Ammon's horn (tissue), 1 donor: ENCODE measurements around the gene DOCK2.
"Not testable (repeated sequence)": the region's sequence is repeated elsewhere in the genome, so short reads cannot be mapped to it uniquely, and the experiment has no call there.

Experiments
- DNase-seq: peaks from one replicate; pipeline ENCODE4 v3.0.0-alpha.2; 2016; ENCODE audit warnings: low spot score

Gene DOCK2

GRCh38 chr5:169756071-169756765 lies 119.1 kb downstream of the DOCK2 start:
- no peak for DNase-seq

- no peak for DNase-seq
These were observed 119.9 kb downstream of the DOCK2 start for GRCh38 chr5:169757016-169757415.

GRCh38 chr5:169758886-169759285 lies 121.8 kb downstream of the DOCK2 start:
- no peak for DNase-seq

GRCh38 chr5:169760229-169760628 lies 123.2 kb downstream of the DOCK2 start:
- DNase-seq = no peak

- no peak for DNase-seq
These were observed 125.4 kb downstream of the DOCK2 start for GRCh38 chr5:169762338-169763095.

GRCh38 chr5:169763376-169764017 lies 126.4 kb downstream of the DOCK2 start:
- peak; percentile 39 for DNase-seq

- DNase-seq = no peak
These were observed 126.9 kb downstream of the DOCK2 start for GRCh38 chr5:169764018-169764378.

GRCh38 chr5:169765176-169765996 lies 128.3 kb downstream of the DOCK2 start:
- DNase-seq = peak; percentile 18

GRCh38 chr5:169766943-169767342 lies 129.9 kb downstream of the DOCK2 start:
- not testable (repeated sequence) for DNase-seq

- no peak for DNase-seq
These were observed 130.9 kb downstream of the DOCK2 start for GRCh38 chr5:169767938-169768337.

GRCh38 chr5:169768416-169768815 lies 131.3 kb downstream of the DOCK2 start:
- DNase-seq = no peak

- DNase-seq = no peak
These were observed 133.0 kb downstream of the DOCK2 start for GRCh38 chr5:169770109-169770508.

GRCh38 chr5:169772256-169772655 lies 135.2 kb downstream of the DOCK2 start:
- no peak for DNase-seq

GRCh38 chr5:169772688-169773087 lies 135.6 kb downstream of the DOCK2 start:
- DNase-seq = no peak

- no peak for DNase-seq
These were observed 140.1 kb downstream of the DOCK2 start for GRCh38 chr5:169777159-169777558.

- no peak for DNase-seq
These were observed 141.8 kb downstream of the DOCK2 start for GRCh38 chr5:169778622-169779596.

GRCh38 chr5:169781420-169782345 lies 144.6 kb downstream of the DOCK2 start:
- peak; percentile 17 for DNase-seq

GRCh38 chr5:169785771-169786618 lies 148.9 kb downstream of the DOCK2 start:
- DNase-seq = no peak

GRCh38 chr5:169788168-169788567 lies 151.1 kb downstream of the DOCK2 start:
- DNase-seq = no peak
